Measurements from ENCODE around the gene THAP4. TPM values are rescaled to one million over a fixed set of nuclear protein-coding genes. Genes with fewer than 3 reads are reported as not detected.
"Not testable (repeated sequence)": the region's sequence is repeated elsewhere in the genome, so short reads cannot be mapped to it uniquely, and the experiment has no call there.

Gene THAP4
- total RNA-seq, 1 donor from 2014 or later: 23.7 TPM

- Mint-ChIP-seq H3K36me3 (ENCODE audit: low read depth) (no peaks in the 10 kb centered on the region), H3K9me3 (no peaks in the 10 kb centered on the region), H3K27me3 (peaks cover 2% of the 10 kb centered on the region), H3K4me3 (no peak overlapping the region), H3K4me1 (no peaks in the 10 kb centered on the region), H3K27ac (no peak overlapping the region)
- no peak for ATAC-seq (ENCODE audit: low read depth)
- TF ChIP-seq CTCF (IDR thresholded peaks at IDR 0.05): no peak
- CTCF ChIA-PET: no interaction called here
- no peak for DNase-seq
- intact Hi-C loops (cut with micrococcal nuclease): no loop called here
- POLR2A ChIA-PET: no interaction called here
Measured at GRCh38 chr2:241566468-241566867, 70.5 kb downstream of the THAP4 start.

GRCh38 chr2:241566021-241566420, 70.9 kb downstream of the THAP4 start:
- H3K4me1 Mint-ChIP-seq; H3K27me3 Mint-ChIP-seq; H3K27ac Mint-ChIP-seq; intact Hi-C loops (cut with micrococcal nuclease); ATAC-seq (ENCODE audit: low read depth); H3K9me3 Mint-ChIP-seq; H3K4me3 Mint-ChIP-seq; H3K36me3 Mint-ChIP-seq (ENCODE audit: low read depth); DNase-seq; CTCF ChIA-PET; POLR2A ChIA-PET: not testable (repeated sequence)

DNA sequence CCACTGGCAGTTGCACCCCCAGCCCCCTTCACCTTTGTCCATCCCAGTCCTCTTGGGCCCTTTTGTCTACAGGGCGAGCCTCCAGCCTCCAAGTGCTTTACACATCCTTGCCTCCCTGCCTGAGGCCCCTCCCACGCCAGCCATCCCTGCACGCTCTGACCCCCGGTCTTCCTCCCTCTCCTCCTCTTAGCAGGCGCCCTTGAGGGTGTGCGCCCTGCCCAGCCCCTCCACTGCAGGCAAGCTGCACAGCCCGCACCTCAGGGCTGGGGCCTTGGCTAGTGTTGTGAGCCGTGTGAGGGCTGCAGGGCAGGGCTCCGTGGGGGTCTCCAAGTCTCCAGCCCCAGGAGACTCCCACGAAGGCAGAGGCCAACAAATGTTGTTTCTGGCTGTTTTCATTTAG, 71.5 kb downstream of the THAP4 start:
- no peak overlapping the region for H3K27ac Mint-ChIP-seq
- ChIA-PET CTCF (no interaction called here), POLR2A (no interaction called here)
- no peak for TF ChIP-seq CTCF (IDR thresholded peaks at IDR 0.05)
- no peaks in the 10 kb centered on the region for H3K9me3 Mint-ChIP-seq
- peaks cover 4% of the 10 kb centered on the region for H3K27me3 Mint-ChIP-seq
- intact Hi-C loops (cut with micrococcal nuclease): no loop called here
- no peak overlapping the region for H3K4me3 Mint-ChIP-seq
- no peak for DNase-seq
- no peak for ATAC-seq (ENCODE audit: low read depth)
- no peaks in the 10 kb centered on the region for H3K4me1 Mint-ChIP-seq
- no peaks in the 10 kb centered on the region for H3K36me3 Mint-ChIP-seq (ENCODE audit: low read depth)

DNA sequence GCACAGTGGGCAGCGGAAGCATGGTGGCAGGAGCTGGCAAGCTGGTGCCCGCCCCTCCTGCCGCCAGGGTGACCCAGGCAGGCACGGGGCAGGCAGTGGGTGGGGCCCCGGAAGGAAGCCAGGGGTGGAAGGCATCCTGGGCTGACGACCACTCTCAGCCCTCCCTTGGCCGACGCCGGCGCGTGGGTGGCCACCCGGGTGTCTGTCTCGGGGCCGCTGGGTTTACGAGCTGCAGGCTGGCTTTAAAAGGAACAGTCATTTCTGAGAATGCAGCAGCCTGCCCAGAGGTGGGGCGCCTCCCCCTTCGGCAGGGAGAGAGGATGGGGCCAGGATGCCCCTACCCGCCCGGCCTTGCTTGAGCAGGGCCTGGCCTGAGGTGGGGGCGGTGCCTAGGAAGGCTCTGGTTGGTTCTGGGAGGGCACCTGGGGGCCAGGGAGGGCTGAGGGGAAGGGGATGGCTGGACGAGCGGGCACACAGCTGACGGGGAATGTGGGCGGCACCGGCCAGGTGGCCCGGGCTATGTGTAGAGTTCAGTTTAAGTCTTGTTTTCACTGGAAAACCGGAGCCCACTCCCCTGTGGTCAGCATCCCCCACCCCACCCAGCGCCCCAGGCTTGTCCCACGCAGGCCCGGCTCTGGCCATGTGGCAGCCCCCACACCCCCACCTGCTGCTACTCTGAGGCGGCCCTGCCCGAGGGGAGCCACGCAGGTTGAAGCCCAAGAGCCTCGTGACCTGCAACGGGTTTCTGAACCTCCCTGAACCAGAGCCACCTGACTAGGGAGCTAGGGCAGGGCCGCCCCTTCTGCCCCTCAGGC, 72.2 kb downstream of the THAP4 start:
- intact Hi-C loops (cut with micrococcal nuclease): no loop called here
- Mint-ChIP-seq H3K9me3 (no peaks in the 10 kb centered on the region), H3K27ac (no peak overlapping the region), H3K27me3 (peaks cover 11% of the 10 kb centered on the region), H3K36me3 (ENCODE audit: low read depth) (no peaks in the 10 kb centered on the region), H3K4me1 (peaks cover 2% of the 10 kb centered on the region), H3K4me3 (no peak overlapping the region)
- CTCF ChIA-PET: no interaction called here
- POLR2A ChIA-PET: interaction anchor here (1.1 kb wide), 1 partner anchor 128 kb away, joined by 3 read pairs; no protein-coding TSS in a partner anchor
- no peak for TF ChIP-seq CTCF (IDR thresholded peaks at IDR 0.05)
- DNase-seq (no peak), ATAC-seq (ENCODE audit: low read depth) (no peak)

GRCh38 chr2:241563981-241564595, 72.9 kb downstream of the THAP4 start:
- no peak overlapping the region for H3K4me3 Mint-ChIP-seq
- H3K9me3 Mint-ChIP-seq: no peaks in the 10 kb centered on the region
- H3K4me1 Mint-ChIP-seq: peaks cover 3% of the 10 kb centered on the region
- POLR2A ChIA-PET: interaction anchor here (1.1 kb wide), 1 partner anchor 127 kb away, joined by 3 read pairs; no protein-coding TSS in a partner anchor
- DNase-seq (no peak), ATAC-seq (ENCODE audit: low read depth) (no peak)
- no peaks in the 10 kb centered on the region for H3K36me3 Mint-ChIP-seq (ENCODE audit: low read depth)
- no peak overlapping the region for H3K27ac Mint-ChIP-seq
- TF ChIP-seq CTCF (IDR thresholded peaks at IDR 0.05): no peak
- H3K27me3 Mint-ChIP-seq: peaks cover 12% of the 10 kb centered on the region
- CTCF ChIA-PET: no interaction called here
- intact Hi-C loops (cut with micrococcal nuclease): no loop called here

Measured in activated B cell treated with CpG ODN at 0.5 μM for 24 hours (primary cell).